ENCODE data around the gene UCKL1.
"Not testable (repeated sequence)": the region's sequence is repeated elsewhere in the genome, so short reads cannot be mapped to it uniquely, and the experiment has no call there.

Gene UCKL1

GRCh38 chr20:63917811-63918210, 38.4 kb downstream of the UCKL1 start:
- DNase-seq (ENCODE audit: low spot score) = no peak

GRCh38 chr20:63916371-63916939, 39.8 kb downstream of the UCKL1 start:
- DNase-seq (ENCODE audit: low spot score) = not testable (repeated sequence)

GRCh38 chr20:63915471-63915870, 40.7 kb downstream of the UCKL1 start:
- no peak for DNase-seq (ENCODE audit: low spot score)

GRCh38 chr20:63913768-63914167, 42.4 kb downstream of the UCKL1 start:
- DNase-seq (ENCODE audit: low spot score) = no peak

GRCh38 chr20:63911176-63911575, 45.0 kb downstream of the UCKL1 start:
- no peak for DNase-seq (ENCODE audit: low spot score)

DNA sequence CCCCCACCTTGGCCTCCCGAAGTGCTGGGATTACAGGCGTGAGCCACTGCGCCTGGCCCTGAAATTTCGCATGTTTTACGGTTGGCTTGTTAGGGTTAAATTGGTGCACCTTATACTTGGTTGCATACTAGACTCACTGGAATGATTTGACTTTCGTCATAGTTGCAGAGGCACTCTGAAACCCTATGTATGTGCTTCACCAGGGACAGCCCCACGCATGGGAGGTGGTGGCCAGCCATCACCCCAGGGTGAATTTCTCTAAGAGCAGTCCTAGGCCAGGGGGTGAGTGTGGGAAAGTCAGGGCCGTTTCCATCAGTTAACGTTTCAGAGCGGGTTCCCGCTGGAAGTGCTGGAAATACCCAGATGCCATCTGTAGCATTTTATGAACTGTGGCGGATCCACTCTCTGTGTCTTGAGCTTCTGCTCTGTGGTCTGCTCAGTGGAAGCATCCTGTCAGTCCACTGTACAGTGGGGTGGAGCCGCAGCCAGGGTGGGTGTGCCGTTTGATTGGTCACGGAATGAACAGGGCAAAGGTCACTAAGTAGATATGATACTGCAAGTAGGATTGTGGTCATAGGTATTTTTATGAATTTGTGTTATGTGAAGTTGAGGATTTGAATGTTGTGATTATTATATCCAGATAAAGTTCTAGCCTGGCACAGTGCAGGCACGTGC, 48.1 kb downstream of the UCKL1 start:
- no peak for DNase-seq (ENCODE audit: low spot score)

GRCh38 chr20:63903796-63904561, 52.2 kb downstream of the UCKL1 start:
- DNase-seq (ENCODE audit: low spot score) = no peak

GRCh38 chr20:63900413-63900812, 55.8 kb downstream of the UCKL1 start:
- DNase-seq (ENCODE audit: low spot score) = no peak

GRCh38 chr20:63898882-63899558, 57.2 kb downstream of the UCKL1 start:
- no peak for DNase-seq (ENCODE audit: low spot score)

DNA sequence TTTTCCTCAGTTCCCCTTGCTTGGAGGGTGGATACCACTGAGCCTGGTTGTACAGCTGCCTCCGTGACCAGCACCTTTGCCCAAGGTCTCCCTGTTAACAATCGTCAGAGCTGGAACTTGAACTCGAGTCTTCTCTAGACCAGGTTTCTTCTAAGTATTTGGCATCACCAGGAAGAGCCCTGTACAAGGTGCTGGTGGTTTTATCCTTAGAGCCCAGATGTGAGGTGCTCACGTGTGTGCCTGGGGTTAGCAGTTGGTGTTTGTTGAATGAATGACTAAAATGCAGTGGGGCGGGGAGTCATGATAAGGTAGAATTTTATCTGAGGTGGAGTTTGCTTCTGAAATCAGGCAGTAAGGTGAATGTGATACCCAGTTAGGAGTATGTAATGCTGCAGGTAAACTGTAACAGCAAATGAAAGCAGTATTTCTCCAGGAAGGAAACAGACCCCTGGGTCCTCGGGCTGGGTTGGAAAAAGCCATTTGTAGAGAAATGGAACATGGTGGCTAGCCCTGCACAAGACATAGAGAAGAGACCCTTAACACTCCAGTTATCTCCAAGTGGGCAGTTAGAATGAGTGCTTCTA, 58.1 kb downstream of the UCKL1 start:
- no peak for DNase-seq (ENCODE audit: low spot score)

DNA sequence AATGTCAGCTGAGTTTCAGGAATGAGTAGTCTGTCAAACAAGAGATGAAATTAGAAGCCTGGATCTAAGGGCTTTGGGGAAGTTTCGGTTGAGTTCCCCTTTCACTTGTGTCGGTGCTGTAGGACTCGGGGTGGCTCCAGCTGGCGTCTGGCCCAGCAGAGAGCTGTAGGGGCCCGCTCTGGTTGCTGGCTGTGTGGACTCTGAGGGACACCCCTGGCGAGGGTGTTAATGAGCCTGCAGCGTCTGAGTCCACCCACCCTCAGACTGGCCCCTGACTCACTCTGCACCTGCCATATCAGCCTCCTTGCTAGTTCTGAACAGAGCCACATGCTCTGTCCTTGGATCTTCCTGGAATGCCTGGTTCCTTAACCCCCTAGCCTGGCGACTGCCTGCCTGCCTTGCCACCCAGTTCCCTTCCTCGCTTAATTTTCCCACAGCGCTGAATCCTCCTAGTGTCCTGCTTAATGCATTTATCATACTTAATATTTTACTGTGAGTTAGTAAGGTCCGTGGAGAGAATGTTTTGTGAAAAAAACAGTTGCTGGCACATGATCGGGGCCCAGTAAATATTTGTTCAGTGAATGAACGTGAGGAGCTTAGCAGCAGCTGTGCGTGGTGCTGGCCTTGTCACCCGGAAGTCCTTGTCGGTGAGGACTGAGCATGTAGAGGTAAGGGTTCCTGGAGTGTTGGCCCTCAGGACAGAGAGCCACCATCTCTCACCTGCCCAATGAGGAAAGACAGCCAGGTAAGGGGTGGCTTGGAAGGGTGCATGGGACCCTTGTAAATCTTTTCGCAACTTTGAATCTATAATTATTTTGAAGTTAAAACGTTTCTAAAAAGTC, 59.7 kb downstream of the UCKL1 start:
- DNase-seq (ENCODE audit: low spot score) = peak; percentile 45

GRCh38 chr20:63895952-63896263, 60.3 kb downstream of the UCKL1 start:
- DNase-seq (ENCODE audit: low spot score) = no peak

DNA sequence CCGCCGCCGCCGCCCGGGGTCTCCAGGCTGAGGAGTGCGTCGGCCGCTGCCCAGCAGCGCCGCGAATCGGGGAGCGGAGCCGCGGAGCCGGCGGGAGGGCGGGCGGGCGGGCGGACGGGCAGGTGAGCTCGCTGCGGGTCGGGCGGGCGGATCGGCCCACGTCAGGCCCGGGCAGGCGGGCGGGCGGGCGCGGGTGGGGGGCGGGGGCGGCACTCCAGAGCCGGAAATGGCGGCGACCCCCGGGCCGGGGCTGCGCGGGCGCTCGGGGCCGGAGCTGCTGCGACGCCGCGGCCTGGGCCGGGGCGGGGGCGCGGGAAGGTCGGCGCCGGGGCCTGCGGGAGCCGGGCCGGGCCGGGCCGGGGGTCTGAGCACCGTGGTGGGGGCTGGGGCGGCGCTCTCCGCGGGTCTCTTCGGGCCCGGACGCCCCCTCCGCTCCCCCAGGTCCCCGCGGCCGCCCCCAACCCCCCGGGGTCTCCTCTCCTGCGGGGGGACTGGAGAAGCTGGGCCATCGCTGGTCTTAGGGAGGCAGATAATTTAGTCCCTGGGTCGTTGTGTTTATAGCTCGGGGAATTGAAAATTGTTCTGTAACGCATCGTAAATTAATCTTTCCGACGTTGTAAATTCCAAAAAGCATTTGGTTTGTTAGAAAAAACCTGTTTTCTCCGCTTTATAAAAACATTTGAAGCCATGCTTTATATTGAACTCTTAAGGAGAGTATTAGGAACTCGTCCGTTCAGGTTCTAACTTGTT, 60.8 kb downstream of the UCKL1 start:
- peak; percentile 37 for DNase-seq (ENCODE audit: low spot score)

GRCh38 chr20:63894358-63895201, 61.6 kb downstream of the UCKL1 start, which contains the start of gene DNAJC5:
DNAJC5 (plus strand) TSS chr20:63895126; CDS start chr20:63928346, 33,220 bp downstream.
- peak; percentile 99 for DNase-seq (ENCODE audit: low spot score)

- no peak for DNase-seq (ENCODE audit: low spot score)
These were observed 62.2 kb downstream of the UCKL1 start for GRCh38 chr20:63893999-63894357.

GRCh38 chr20:63892402-63892801, 63.8 kb downstream of the UCKL1 start:
- DNase-seq (ENCODE audit: low spot score) = no peak

DNA sequence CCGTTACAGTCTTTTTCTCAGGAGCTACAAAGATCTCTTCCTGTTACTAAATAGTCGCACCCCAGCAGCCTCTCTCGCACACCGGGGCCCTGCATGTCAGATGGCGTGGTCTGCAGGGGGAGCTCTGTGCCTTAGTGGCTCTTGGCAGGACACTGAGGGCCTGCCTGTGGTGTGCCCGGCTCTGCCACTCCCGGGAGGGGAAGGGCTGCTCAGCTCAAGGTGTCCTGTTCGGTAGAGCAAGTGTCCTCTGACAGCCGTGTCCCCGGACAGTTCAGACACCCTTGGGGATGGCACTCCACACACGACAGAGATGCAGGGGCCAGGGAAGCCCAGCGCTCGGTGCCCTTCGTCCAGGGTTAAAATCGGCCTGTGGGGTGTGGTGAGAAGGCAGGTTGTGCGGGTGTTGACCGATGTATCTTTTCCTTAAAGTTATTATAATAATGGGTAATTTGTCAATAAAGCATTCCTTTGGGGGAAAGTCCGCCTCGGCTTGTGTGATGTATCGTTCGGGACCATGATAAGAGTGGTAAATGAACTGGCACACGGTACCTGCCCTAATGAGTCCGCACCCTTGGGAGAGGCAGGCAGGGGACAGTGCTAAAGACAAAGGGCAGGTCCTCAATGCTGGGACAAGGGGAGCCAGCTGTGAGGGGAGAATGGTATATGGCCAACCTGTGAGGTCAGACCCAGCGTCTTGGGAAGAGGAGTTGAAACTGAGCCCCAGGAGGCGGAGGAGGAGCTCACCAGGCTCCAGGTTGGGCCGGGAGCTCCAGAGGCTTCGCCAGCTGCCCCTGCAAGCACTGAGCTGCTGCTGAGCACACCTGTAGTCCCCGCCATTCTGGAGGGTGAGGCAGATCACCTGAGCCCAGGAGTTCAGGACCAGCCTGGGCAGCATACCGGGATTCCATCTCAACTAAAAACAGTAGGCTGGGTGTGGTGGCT, 64.9 kb downstream of the UCKL1 start:
- no peak for DNase-seq (ENCODE audit: low spot score)

DNA sequence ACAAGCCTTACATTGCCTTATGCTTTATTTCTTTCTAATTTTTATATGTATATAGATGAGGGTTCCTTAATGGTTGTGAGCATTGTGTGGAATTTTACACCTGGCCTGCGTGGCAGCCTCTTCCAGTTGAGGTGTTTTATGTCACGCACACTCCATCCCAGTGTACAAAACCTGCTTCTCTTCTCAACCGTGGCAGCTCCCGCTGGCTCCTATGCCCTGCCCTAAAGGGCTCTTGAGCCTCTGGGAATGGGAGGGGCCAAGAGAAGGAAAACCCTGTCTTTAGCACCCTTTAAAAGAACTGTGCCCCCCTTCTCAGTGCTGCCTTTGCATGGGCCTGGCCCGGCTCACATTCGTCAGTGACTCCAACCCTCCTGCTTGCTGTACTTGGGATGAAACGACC, 65.6 kb downstream of the UCKL1 start:
- no peak for DNase-seq (ENCODE audit: low spot score)

DNA sequence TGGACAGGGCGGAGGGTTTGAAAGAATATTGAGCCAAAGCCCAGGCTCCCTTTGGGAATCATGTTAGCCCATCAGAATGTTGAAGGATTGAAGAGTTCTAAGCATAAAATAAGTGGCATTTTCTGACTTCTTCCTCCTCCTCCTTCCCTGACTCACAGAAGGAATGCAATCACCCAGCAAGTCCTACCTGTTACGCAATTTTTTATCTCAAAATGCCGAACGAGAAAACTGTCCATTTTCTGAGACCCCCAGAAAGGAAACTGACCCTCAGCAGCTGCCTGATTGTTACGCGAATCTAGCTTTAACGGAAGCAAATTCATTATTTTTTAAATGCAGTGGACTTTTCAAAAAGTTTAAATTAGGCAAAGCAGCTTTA, 66.0 kb downstream of the UCKL1 start:
- no peak for DNase-seq (ENCODE audit: low spot score)

All from hematopoietic multipotent progenitor cell treated with erythropoietin and hydrocortisone succinate and interleukin-3 and kit ligand, for 17 days (in vitro differentiated cells).